Peyer's patch (tissue), 4 donors: ENCODE data around the gene TMEM171.

ENCODE experiments used
- CTCF ChIP-seq, 6 experiments: fragments of 450-650 bp in 4 of 6; fragments of 200-600 bp in 2 of 6; sonication (generic) in 1 of 6; IDR thresholded peaks; one replicate each; pipeline ENCODE4 v1.5.1; 2017 to 2019; ENCODE audit warnings: antibody characterized with exemption in 6 of 6, mild to moderate bottlenecking in 3 of 6, moderate library complexity in 1 of 6
- POLR2A ChIP-seq, 2 donors: fragments of 450-650 bp; IDR thresholded peaks; one replicate each; pipeline ENCODE4 v1.5.1; 2017; ENCODE audit warnings: antibody characterized with exemption in 2 of 2, mild to moderate bottlenecking in 2 of 2, moderate library complexity in 2 of 2

GRCh38 chr5:73104326-73104725, 16.0 kb upstream of the TMEM171 start:
- TF ChIP-seq CTCF (IDR thresholded peaks at IDR 0.05) (no peak), POLR2A (IDR thresholded peaks at IDR 0.05) (no peak)
